Measurements from ENCODE around the gene CDHR3.

DNA sequence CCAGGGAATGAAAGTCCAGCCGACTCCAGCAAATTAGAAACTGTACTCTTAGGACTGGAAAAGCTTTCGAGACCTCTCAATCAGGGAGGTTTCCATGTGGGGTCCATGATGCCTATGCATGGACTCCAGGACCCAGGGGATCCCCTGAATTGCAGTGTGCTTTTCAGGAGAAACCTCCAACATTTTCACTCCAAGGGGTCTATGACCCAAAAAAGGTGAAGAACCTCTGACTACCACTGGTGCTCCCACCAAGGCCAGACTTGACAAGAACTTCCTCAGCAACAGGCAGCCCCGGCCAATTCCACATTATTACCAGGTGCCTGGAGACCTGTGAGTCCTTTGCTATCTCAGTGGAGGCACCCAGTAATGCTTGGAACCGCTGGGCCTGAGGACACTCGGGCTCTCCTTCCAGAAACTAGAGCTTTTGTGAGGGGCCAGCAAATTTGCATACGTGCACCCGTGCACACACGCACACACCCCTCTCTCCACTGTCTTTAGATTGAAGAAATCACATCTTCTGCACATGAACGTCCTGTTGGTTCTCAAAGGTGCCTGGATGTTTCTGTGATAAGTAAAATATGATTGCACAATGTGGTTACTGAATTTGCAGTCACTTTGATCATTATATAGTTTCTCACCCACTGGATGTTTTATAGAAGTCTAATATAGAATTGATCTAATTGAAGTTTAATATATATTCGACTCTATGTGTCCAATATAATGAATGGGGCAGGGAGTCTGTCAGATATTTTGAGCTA is 94.3 kb downstream of the CDHR3 start:
- TF ChIP-seq EZH2 (IDR thresholded peaks at IDR 0.05; ENCODE audit: borderline replicate concordance, low read length) (no peak), CTCF (conservative IDR thresholded peaks at IDR 0.05 in 1 of 2, IDR thresholded peaks at IDR 0.05 in 1 of 2; ENCODE audit: extremely low read depth in 1 of 2, insufficient read depth in 1 of 2, low read depth in 1 of 2, low read length in 2 of 2) (no peak)

All from mammary epithelial cell (primary cell).